Measurements from ENCODE around the gene GMPPA.

DNA sequence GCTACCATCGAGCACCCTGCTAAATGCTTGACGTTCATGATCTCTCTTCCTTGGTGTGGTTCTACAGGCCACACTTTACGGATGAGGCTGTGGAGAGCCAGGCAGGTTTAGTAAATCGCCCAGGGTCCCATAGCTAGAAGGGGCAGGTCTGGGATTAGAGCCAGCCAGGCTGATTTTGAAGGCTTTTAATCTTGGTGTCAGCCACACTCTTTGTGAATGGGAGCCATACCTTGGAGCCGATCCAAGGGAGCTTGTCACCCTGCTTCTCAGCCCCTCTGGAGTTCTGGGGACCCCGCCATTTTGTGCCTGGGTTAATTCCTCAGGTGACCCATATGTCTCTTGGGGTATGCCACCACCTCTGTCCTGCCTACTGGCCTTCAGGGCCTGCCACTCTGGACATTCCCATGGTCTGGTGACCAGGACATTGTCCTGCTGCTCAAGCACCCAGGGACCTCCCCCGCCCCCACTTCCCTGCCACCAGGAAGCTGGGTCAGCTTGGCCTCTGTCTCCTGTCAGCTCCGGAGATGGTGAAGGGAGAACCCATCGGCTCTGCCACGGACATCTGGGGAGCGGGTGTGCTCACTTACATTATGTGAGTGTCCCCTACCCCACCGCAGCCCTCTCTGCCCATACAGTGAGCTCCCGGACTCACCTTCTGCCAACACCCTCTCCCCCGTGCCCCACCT, 7.3 kb upstream of the GMPPA start:
- TF ChIP-seq, protein P1, sequence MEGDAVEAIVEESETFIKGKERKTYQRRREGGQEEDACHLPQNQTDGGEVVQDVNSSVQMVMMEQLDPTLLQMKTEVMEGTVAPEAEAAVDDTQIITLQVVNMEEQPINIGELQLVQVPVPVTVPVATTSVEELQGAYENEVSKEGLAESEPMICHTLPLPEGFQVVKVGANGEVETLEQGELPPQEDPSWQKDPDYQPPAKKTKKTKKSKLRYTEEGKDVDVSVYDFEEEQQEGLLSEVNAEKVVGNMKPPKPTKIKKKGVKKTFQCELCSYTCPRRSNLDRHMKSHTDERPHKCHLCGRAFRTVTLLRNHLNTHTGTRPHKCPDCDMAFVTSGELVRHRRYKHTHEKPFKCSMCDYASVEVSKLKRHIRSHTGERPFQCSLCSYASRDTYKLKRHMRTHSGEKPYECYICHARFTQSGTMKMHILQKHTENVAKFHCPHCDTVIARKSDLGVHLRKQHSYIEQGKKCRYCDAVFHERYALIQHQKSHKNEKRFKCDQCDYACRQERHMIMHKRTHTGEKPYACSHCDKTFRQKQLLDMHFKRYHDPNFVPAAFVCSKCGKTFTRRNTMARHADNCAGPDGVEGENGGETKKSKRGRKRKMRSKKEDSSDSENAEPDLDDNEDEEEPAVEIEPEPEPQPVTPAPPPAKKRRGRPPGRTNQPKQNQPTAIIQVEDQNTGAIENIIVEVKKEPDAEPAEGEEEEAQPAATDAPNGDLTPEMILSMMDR (conservative IDR thresholded peaks at IDR 0.05; ENCODE audit: low read depth, low read length) = no peak
- no peak for TF ChIP-seq EZH2 (IDR thresholded peaks at IDR 0.05; ENCODE audit: low read length, unreplicated experiment)
- no peak for TF ChIP-seq EZH2phosphoT487 (IDR thresholded peaks at IDR 0.05; ENCODE audit: borderline replicate concordance, low read length)

Data from PC-3 (cell line).